Urinary bladder (tissue), 4 donors: Measurements from ENCODE around the gene SFRP2. TPM values are rescaled to one million over a fixed set of nuclear protein-coding genes. Genes with fewer than 3 reads are reported as not detected.

Experiments
- DNase-seq: peaks from one replicate; pipeline ENCODE4 v3.0.0-alpha.2; 2015; ENCODE audit errors: extremely low spot score
- H3K27ac ChIP-seq: one replicate; pipeline ENCODE4 v1.5.1; 2013; ENCODE audit warnings: low read depth, mild to moderate bottlenecking, moderate library complexity
- H3K36me3 ChIP-seq: one replicate; pipeline ENCODE4 v1.6.1; 2013; ENCODE audit warnings: mild to moderate bottlenecking, moderate library complexity; ENCODE audit not compliant: insufficient read depth
- H3K4me1 ChIP-seq: one replicate; pipeline ENCODE4 v1.6.1; 2013; ENCODE audit warnings: mild to moderate bottlenecking, moderate library complexity; ENCODE audit not compliant: insufficient read depth
- H3K4me3 ChIP-seq: one replicate; pipeline ENCODE4 v1.5.1; 2013; ENCODE audit warnings: low read depth, low read length
- WGBS: extraction: QIAGEN DNeasy Blood & Tissue Kit; methylation state at CpG from one replicate; pipeline ENCODE4 v1.1.7; 2013; 5-methylcytosine and 5-hydroxymethylcytosine counted together
- polyA plus RNA-seq: library from polyadenylated mRNA; stranded (reverse); fragments of 200-250 nt; gene quantifications from one replicate; pipeline ENCODE4 v1.2.3, GENCODE V29; 2013
- total RNA-seq: library from RNA; depleted of rRNA; stranded (reverse); fragments of >200 nt; gene quantifications from one replicate; pipeline ENCODE4 v1.2.3, GENCODE V29; 2014
- donor health status: healthy with polysubstance abuse.
- donor health status: healthy.

Gene SFRP2
- total and polyA plus RNA-seq, 2 donors = 62.9 to 119 TPM

- no peak overlapping the region for H3K4me3 ChIP-seq
- DNase-seq = no peak
- no peaks in the 10 kb centered on the region for H3K4me1 ChIP-seq
- H3K36me3 ChIP-seq = no peaks in the 10 kb centered on the region
- no peak overlapping the region for H3K27ac ChIP-seq
Observed at GRCh38 chr4:153777421-153777820, 11.5 kb downstream of the SFRP2 start.

GRCh38 chr4:153776601-153777000 lies 12.3 kb downstream of the SFRP2 start:
- WGBS = 92% methylated on average over 3 of the region's 3 CpGs

GRCh38 chr4:153773236-153773690 lies 15.6 kb downstream of the SFRP2 start:
- no peak overlapping the region for H3K4me3 ChIP-seq
- H3K4me1 ChIP-seq = no peaks in the 10 kb centered on the region
- H3K27ac ChIP-seq = no peak overlapping the region
- H3K36me3 ChIP-seq = no peaks in the 10 kb centered on the region
- WGBS = 94% methylated on average over 2 of the region's 2 CpGs
- DNase-seq = no peak

More at GRCh38 chr4:153776601-153777000, 12.3 kb downstream of the SFRP2 start:
- Histone ChIP-seq H3K4me1 (no peaks in the 10 kb centered on the region), H3K4me3 (no peak overlapping the region), H3K27ac (no peak overlapping the region), H3K36me3 (no peaks in the 10 kb centered on the region)
- no peak for DNase-seq

GRCh38 chr4:153771046-153771445 lies 17.8 kb downstream of the SFRP2 start:
- Histone ChIP-seq H3K27ac (no peak overlapping the region), H3K4me3 (no peak overlapping the region), H3K4me1 (no peaks in the 10 kb centered on the region), H3K36me3 (no peaks in the 10 kb centered on the region)
- DNase-seq = no peak

- no peaks in the 10 kb centered on the region for H3K4me1 ChIP-seq
- 91% methylated on average over 6 of the region's 6 CpGs for WGBS
- H3K27ac ChIP-seq = no peak overlapping the region
- no peaks in the 10 kb centered on the region for H3K36me3 ChIP-seq
- H3K4me3 ChIP-seq = no peak overlapping the region
- no peak for DNase-seq
Observed at GRCh38 chr4:153766758-153767157, 22.1 kb downstream of the SFRP2 start.

GRCh38 chr4:153765894-153766293 lies 23.0 kb downstream of the SFRP2 start:
- H3K4me3 ChIP-seq = no peak overlapping the region
- 91% methylated on average over 8 of the region's 8 CpGs for WGBS
- no peaks in the 10 kb centered on the region for H3K36me3 ChIP-seq
- no peak overlapping the region for H3K27ac ChIP-seq
- DNase-seq = no peak
- no peaks in the 10 kb centered on the region for H3K4me1 ChIP-seq

GRCh38 chr4:153764601-153765368 lies 24.1 kb downstream of the SFRP2 start:
- H3K4me3 ChIP-seq = no peak overlapping the region
- WGBS = 57% methylated on average over 5 of the region's 5 CpGs
- H3K27ac ChIP-seq = no peak overlapping the region
- no peaks in the 10 kb centered on the region for H3K4me1 ChIP-seq
- H3K36me3 ChIP-seq = no peaks in the 10 kb centered on the region
- DNase-seq = no peak

- DNase-seq = no peak
- H3K36me3 ChIP-seq = no peaks in the 10 kb centered on the region
- H3K4me1 ChIP-seq = no peaks in the 10 kb centered on the region
- WGBS = 94% methylated on average over 1 of the region's 1 CpG
- H3K27ac ChIP-seq = no peak overlapping the region
- H3K4me3 ChIP-seq = no peak overlapping the region
Observed at GRCh38 chr4:153763404-153763803, 25.5 kb downstream of the SFRP2 start.

- no peak for DNase-seq
- Histone ChIP-seq H3K4me1 (peaks cover 1% of the 10 kb centered on the region), H3K27ac (no peak within 1 kb of the TSS), H3K4me3 (peak within 1 kb of the TSS; percentile 61), H3K36me3 (no peaks in the 10 kb centered on the region)
- WGBS = 6% methylated on average over 75 of the region's 76 CpGs
Observed at GRCh38 chr4:153759407-153760316, 29.2 kb downstream of the SFRP2 start, which contains the start of gene RNF175. Gene RNF175 (minus strand): TSS chr4:153760024. CDS start chr4:153759862, 162 bp downstream.

GRCh38 chr4:153758688-153759406 lies 30.0 kb downstream of the SFRP2 start:
- Histone ChIP-seq H3K4me3 (peak overlapping the region; percentile 61), H3K36me3 (no peaks in the 10 kb centered on the region), H3K4me1 (peaks cover 1% of the 10 kb centered on the region), H3K27ac (no peak overlapping the region)
- WGBS = 61% methylated on average over 15 of the region's 15 CpGs
- DNase-seq = no peak

- 90% methylated on average over 2 of the region's 2 CpGs for WGBS
- Histone ChIP-seq H3K36me3 (no peaks in the 10 kb centered on the region), H3K4me3 (no peak overlapping the region), H3K4me1 (peaks cover 1% of the 10 kb centered on the region), H3K27ac (no peak overlapping the region)
- DNase-seq = no peak
Observed at GRCh38 chr4:153758136-153758535, 30.7 kb downstream of the SFRP2 start.

- peaks cover 1% of the 10 kb centered on the region for H3K4me1 ChIP-seq
- no peak for DNase-seq
- 75% methylated on average over 1 of the region's 1 CpG for WGBS
- no peak overlapping the region for H3K4me3 ChIP-seq
- no peaks in the 10 kb centered on the region for H3K36me3 ChIP-seq
- H3K27ac ChIP-seq = no peak overlapping the region
Observed at GRCh38 chr4:153757407-153757806, 31.5 kb downstream of the SFRP2 start.

- H3K4me3 ChIP-seq = no peak overlapping the region
- DNase-seq = no peak
- H3K4me1 ChIP-seq = peaks cover 1% of the 10 kb centered on the region
- no peak overlapping the region for H3K27ac ChIP-seq
- 81% methylated on average over 2 of the region's 2 CpGs for WGBS
- no peaks in the 10 kb centered on the region for H3K36me3 ChIP-seq
Observed at GRCh38 chr4:153755186-153755585, 33.7 kb downstream of the SFRP2 start.
